Measurements from ENCODE around the gene SBK2.

SBK2 gene

GRCh38 chr19:55483706-55484592 lies 53.0 kb downstream of the SBK2 start:
- no CpG with 5 or more reads among the region's 46 CpGs for WGBS, 2 donors (ENCODE audit: extremely low coverage in 2 of 2, insufficient read length in 2 of 2, insufficient replicate concordance in 1 of 2)
- Histone ChIP-seq H3K9ac (ENCODE audit: low read depth, low read length, poor library complexity) (peak overlapping the region; percentile 93), H4K8ac (ENCODE audit: low read depth, low read length) (peak overlapping the region; percentile 43), H3K14ac (ENCODE audit: low read length) (peak overlapping the region; percentile 71), H4K91ac (ENCODE audit: low read depth, low read length, poor library complexity) (no peak overlapping the region), H2BK5ac (ENCODE audit: low read length) (peak overlapping the region; percentile 93), H3K9me3 (replicated peaks in 1 of 2; ENCODE audit: control insufficient read depth in 2 of 2, insufficient read depth in 1 of 2, low read depth in 1 of 2, low read length in 2 of 2) (no peaks in the 10 kb centered on the region), H2AK5ac (ENCODE audit: low read depth, low read length) (peak overlapping the region; percentile 99), H3K4me3 (ENCODE audit: low read length in 2 of 2) (peak overlapping the region in 1 of 2 donors; percentile 82), H3K27ac (replicated peaks; ENCODE audit: low read length) (peak overlapping the region; percentile 86), H3K79me1 (ENCODE audit: low read depth, low read length) (peaks cover 19% of the 10 kb centered on the region), H2BK12ac (ENCODE audit: low read length) (peak overlapping the region; percentile 58), H3K4me1 (ENCODE audit: control insufficient read depth in 2 of 2, insufficient read depth in 1 of 2, low read depth in 1 of 2, low read length in 2 of 2) (peaks cover 32 to 35% of the 10 kb centered on the region in 2 donors), H3K27me3 (ENCODE audit: control insufficient read depth in 3 of 3, insufficient read depth in 3 of 3, low read depth in 1 of 3, low read length in 3 of 3) (no peaks in the 10 kb centered on the region), H3K18ac (ENCODE audit: low read length) (peak overlapping the region; percentile 98), H3K4me2 (ENCODE audit: insufficient read depth, low read length, poor library complexity, severe bottlenecking) (peak overlapping the region; percentile 83), H2BK120ac (ENCODE audit: low read depth, low read length) (no peak overlapping the region), H3K4ac (ENCODE audit: low read length) (no peak overlapping the region), H2AFZ (ENCODE audit: low read length) (no peak overlapping the region), H3K23ac (ENCODE audit: low read depth, low read length, poor library complexity) (peak overlapping the region; percentile 97), H2BK15ac (ENCODE audit: low read length) (peak overlapping the region; percentile 79), H3K36me3 (replicated peaks in 1 of 2; ENCODE audit: control insufficient read depth in 2 of 2, insufficient read depth in 2 of 2, low read length in 2 of 2) (peaks cover 4 to 14% of the 10 kb centered on the region in 2 donors)
- DNase-seq (ENCODE audit: low spot score): no peak

- Histone ChIP-seq H2BK15ac (ENCODE audit: low read length) (no peak overlapping the region), H3K27me3 (ENCODE audit: control insufficient read depth in 3 of 3, insufficient read depth in 3 of 3, low read depth in 1 of 3, low read length in 3 of 3) (no peaks in the 10 kb centered on the region), H3K18ac (ENCODE audit: low read length) (no peak overlapping the region), H3K4ac (ENCODE audit: low read length) (no peak overlapping the region), H4K91ac (ENCODE audit: low read depth, low read length, poor library complexity) (no peak overlapping the region), H3K27ac (replicated peaks; ENCODE audit: low read length) (no peak overlapping the region), H3K79me1 (ENCODE audit: low read depth, low read length) (peaks cover 19% of the 10 kb centered on the region), H3K4me1 (ENCODE audit: control insufficient read depth in 2 of 2, insufficient read depth in 1 of 2, low read depth in 1 of 2, low read length in 2 of 2) (peaks cover 29 to 31% of the 10 kb centered on the region in 2 donors), H3K9me3 (replicated peaks in 1 of 2; ENCODE audit: control insufficient read depth in 2 of 2, insufficient read depth in 1 of 2, low read depth in 1 of 2, low read length in 2 of 2) (no peaks in the 10 kb centered on the region), H4K8ac (ENCODE audit: low read depth, low read length) (peak overlapping the region; percentile 43), H2BK5ac (ENCODE audit: low read length) (peak overlapping the region; percentile 24), H2BK12ac (ENCODE audit: low read length) (no peak overlapping the region), H2AFZ (ENCODE audit: low read length) (no peak overlapping the region), H2BK120ac (ENCODE audit: low read depth, low read length) (no peak overlapping the region), H3K4me2 (ENCODE audit: insufficient read depth, low read length, poor library complexity, severe bottlenecking) (no peak overlapping the region), H3K14ac (ENCODE audit: low read length) (no peak overlapping the region), H2AK5ac (ENCODE audit: low read depth, low read length) (peak overlapping the region; percentile 99), H3K36me3 (replicated peaks in 1 of 2; ENCODE audit: control insufficient read depth in 2 of 2, insufficient read depth in 2 of 2, low read length in 2 of 2) (peaks cover 4 to 14% of the 10 kb centered on the region in 2 donors), H3K9ac (ENCODE audit: low read depth, low read length, poor library complexity) (peak overlapping the region; percentile 21), H3K23ac (ENCODE audit: low read depth, low read length, poor library complexity) (peak overlapping the region; percentile 93), H3K4me3 (ENCODE audit: low read length in 2 of 2) (no peak overlapping the region)
- WGBS, 2 donors (ENCODE audit: extremely low coverage in 2 of 2, insufficient read length in 2 of 2, insufficient replicate concordance in 1 of 2): no CpG with 5 or more reads among the region's 47 CpGs
- DNase-seq (ENCODE audit: low spot score): no peak
Observed at GRCh38 chr19:55482967-55483705, 53.8 kb downstream of the SBK2 start.

GRCh38 chr19:55482156-55482961 lies 54.6 kb downstream of the SBK2 start:
- Histone ChIP-seq H3K23ac (ENCODE audit: low read depth, low read length, poor library complexity) (peak overlapping the region; percentile 93), H3K4ac (ENCODE audit: low read length) (no peak overlapping the region)

More at GRCh38 chr19:55482156-55482961, 54.6 kb downstream of the SBK2 start:
- Histone ChIP-seq H3K36me3 (replicated peaks in 1 of 2; ENCODE audit: control insufficient read depth in 2 of 2, insufficient read depth in 2 of 2, low read length in 2 of 2) (peaks cover 4 to 14% of the 10 kb centered on the region in 2 donors), H2BK15ac (ENCODE audit: low read length) (peak overlapping the region; percentile 49), H3K4me3 (ENCODE audit: low read length in 2 of 2) (peak overlapping the region in 1 of 2 donors; percentile 42), H3K27ac (replicated peaks; ENCODE audit: low read length) (no peak overlapping the region), H2AK5ac (ENCODE audit: low read depth, low read length) (peak overlapping the region; percentile 90), H2BK5ac (ENCODE audit: low read length) (peak overlapping the region; percentile 24), H3K79me1 (ENCODE audit: low read depth, low read length) (peaks cover 16% of the 10 kb centered on the region), H2AFZ (ENCODE audit: low read length) (no peak overlapping the region), H4K91ac (ENCODE audit: low read depth, low read length, poor library complexity) (peak overlapping the region; percentile 72), H2BK120ac (ENCODE audit: low read depth, low read length) (no peak overlapping the region), H3K4me2 (ENCODE audit: insufficient read depth, low read length, poor library complexity, severe bottlenecking) (peak overlapping the region; percentile 25), H3K9me3 (replicated peaks in 1 of 2; ENCODE audit: control insufficient read depth in 2 of 2, insufficient read depth in 1 of 2, low read depth in 1 of 2, low read length in 2 of 2) (no peaks in the 10 kb centered on the region), H3K9ac (ENCODE audit: low read depth, low read length, poor library complexity) (no peak overlapping the region), H4K8ac (ENCODE audit: low read depth, low read length) (peak overlapping the region; percentile 43), H3K18ac (ENCODE audit: low read length) (peak overlapping the region; percentile 57), H3K14ac (ENCODE audit: low read length) (peak overlapping the region; percentile 8), H3K4me1 (ENCODE audit: control insufficient read depth in 2 of 2, insufficient read depth in 1 of 2, low read depth in 1 of 2, low read length in 2 of 2) (peaks cover 21 to 26% of the 10 kb centered on the region in 2 donors), H3K27me3 (ENCODE audit: control insufficient read depth in 3 of 3, insufficient read depth in 3 of 3, low read depth in 1 of 3, low read length in 3 of 3) (no peaks in the 10 kb centered on the region), H2BK12ac (ENCODE audit: low read length) (peak overlapping the region; percentile 84)
- DNase-seq (ENCODE audit: low spot score): no peak
- no CpG with 5 or more reads among the region's 83 CpGs for WGBS, 2 donors (ENCODE audit: extremely low coverage in 2 of 2, insufficient read length in 2 of 2, insufficient replicate concordance in 1 of 2)
